ENCODE results near the gene GGPS1.
"Not testable (repeated sequence)": the region's sequence is repeated elsewhere in the genome, so short reads cannot be mapped to it uniquely, and the experiment has no call there.

The GGPS1 gene

DNA sequence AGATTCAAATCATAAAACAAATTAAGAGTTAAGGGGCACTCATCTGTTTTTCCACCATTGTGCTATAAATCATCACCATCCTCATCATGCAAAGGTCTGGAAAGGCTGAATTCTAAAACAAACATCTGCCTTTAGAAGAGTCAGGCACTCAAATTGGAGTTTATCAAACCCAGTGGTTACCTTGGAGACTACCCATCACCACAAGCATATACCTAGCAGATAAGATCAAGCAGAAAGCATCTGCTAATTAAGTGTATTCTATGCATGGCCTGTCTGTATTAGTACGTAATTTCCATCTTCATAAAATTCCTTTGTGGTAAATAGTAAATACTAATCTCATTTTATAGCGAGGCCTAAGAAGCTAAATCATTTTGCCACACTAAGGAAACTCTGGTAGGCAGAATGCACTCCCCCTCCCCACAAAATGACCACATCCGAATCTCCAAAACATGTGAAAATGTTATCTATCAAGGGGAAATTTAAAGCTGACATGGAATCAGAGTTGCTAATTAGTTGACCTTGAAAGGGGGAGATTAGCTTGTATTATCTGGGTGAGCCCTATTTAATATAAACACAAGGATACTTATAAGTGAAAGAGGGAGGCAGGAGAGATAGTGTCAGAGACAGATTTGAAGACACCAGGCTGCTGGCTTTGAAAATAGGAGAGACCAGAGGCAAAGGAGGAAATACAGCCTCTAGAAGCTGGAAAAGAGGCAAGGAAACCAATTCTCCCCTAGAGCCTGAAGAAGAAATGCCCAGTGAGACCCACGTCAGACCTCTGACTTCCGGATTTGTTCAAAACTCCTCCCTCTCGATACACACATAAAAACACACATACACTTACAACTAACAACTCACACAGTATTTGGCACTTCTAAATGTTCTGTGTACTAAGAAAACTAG lies 23.6 kb upstream of the GGPS1 start:
- DNase-seq (ENCODE audit: low read depth in 4 of 4, low spot score in 1 of 4): no peak

DNA sequence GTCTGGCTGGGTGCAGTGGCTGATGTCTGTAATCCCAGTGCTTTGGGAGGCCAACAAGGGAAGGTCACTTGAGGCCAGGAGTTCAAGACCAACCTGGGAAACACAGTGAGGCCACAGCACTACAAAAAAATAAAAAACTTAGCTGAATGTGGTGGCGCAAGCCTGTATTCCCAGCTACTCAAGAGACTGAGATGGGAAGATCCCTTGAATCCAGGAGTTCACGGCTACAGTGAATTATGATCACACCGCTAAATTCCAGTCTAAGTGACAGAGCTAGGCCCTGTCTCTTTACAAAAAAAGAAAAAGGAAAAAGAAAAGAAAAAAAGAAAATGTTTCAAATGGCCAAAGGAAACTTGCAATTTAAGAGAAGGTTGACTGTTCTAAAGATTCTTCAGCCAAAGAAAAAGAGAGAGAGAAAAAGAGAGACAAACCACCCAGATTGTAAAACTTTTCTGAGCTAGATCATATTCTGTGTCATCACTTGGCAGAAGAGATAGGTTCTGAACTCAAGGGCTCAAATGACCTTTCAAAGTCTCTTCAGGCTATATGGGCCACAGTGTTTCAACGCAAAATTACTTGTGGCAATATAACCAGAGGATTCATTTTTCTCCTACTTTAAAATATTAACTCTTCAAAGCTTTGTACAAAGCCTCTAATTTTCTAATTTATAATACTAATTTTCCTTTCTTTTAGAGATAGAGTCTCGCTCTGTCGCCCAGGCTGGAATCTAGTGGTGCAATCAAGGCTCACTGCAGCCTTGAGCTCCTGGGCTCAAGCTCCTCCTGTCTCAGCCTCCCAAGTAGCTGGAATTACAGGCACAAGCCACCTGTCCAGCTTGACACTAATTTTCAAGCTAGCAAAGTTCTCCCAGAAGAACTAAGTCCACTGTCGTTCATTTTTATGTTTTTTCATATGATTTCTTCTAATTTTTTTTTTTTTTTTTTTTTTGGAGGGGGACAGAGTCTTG lies 20.9 kb upstream of the GGPS1 start:
- no peak for DNase-seq (ENCODE audit: low read depth in 4 of 4, low spot score in 1 of 4)

DNA sequence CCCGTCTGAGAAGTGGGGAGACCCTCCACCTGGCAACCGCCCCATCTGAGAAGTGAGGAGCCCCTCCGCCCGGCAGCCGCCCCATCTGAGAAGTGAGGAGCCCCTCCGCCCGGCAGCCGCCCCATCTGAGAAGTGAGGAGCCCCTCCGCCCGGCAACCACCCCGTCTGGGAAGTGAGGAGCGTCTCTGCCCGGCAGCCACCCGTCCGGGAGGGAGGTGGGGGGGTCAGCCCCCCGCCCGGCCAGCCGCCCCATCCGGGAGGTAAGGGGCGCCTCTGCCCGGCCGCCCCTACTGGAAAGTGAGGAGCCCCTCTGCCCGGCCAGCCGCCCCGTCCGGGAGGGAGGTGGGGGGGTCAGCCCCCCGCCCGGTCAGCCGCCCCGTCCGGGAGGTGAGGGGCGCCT lies 19.2 kb upstream of the GGPS1 start:
- DNase-seq (ENCODE audit: low read depth in 4 of 4, low spot score in 1 of 4): not testable (repeated sequence)

DNA sequence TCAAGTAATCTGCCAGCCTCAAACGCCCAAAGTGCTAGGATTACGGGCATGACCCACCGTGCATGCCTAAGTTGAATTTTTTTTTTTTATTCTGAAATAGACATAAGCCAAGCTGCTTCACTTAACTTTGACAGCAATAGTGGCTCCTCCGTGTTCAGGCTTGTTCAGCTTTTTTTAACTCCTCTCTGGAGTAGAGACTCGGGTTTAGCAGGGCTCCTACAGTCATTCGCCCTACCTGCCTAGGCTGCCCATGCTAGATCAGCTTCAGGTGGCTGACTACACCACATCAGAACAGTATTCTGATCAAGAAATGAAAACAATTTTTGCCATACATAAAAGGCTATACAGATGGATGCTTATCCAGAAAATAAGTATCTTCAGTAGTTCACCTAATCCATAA lies 15.1 kb upstream of the GGPS1 start:
- no peak for DNase-seq (ENCODE audit: low read depth in 4 of 4, low spot score in 1 of 4)

DNA sequence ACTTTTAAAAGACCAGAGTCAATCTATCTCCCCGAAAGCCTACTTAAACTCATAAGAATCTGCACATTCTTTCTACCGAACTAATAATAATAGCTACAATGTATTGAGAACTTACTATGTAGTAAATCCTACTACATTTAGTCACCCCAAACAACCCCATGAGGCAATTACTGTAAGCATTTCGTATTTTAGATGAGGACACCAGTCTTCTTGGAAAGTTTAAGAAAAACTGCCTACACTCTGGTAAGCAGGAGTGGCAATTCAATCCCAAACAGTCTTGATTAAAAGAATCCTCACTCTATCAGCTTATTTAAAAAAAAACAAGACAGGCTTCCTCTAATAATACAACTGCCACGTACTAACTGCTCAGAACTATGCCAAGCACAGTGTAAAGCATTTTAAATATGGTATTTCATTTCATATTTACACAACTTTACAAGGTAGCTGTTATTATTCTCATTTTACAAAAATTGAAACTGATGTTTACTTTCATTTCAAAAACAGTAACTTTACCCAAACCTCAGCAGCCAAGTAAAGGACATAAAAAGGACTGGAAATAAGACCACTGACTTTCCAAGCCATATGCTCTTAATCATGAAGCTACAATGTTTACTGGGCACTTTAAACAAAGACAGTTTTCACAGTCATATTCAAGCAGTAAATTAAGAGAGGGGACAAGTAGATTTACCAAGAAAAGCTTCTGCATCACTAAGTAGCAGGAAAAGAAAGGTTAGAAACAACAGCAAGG lies 14.3 kb upstream of the GGPS1 start:
- DNase-seq (ENCODE audit: low read depth in 4 of 4, low spot score in 1 of 4): no peak

DNA sequence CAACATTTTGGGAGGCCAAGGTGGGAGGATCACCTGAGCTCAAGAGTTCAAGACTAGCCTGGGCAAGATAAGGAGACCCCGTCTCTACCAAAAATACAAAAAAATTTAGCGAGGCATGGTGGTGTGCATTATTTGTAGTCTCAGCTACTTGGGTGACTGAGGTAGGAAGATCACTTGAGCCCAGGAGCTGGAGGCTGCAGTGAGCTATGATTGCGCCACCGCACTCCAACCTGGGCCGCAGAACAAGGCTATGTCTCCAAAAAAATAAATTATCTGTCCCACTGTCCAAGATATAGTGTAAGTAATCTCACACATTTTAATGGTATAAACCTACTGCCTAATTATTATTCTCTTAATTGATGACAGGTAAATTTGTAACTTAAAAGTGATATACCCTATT lies 13.2 kb upstream of the GGPS1 start:
- no peak for DNase-seq (ENCODE audit: low read depth in 4 of 4, low spot score in 1 of 4)

DNA sequence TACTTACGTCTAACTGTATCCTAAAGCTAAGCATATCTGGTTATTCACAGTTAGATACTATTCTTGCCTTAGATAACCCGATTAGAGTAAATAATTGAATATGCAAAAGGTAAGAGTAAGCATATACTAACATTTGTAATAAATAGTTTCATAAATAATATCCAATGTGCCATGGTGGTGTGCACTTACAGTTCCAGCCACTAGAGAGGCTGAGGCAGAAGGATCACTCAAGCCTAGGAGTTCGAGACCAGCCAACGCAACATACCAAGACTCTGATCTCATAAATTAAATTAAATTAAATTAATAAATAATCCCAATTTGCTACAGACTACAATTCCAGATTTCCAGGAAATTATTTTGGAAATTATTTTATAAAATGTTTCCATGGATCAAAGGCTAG lies 12.6 kb upstream of the GGPS1 start:
- no peak for DNase-seq (ENCODE audit: low read depth in 4 of 4, low spot score in 1 of 4)

DNA sequence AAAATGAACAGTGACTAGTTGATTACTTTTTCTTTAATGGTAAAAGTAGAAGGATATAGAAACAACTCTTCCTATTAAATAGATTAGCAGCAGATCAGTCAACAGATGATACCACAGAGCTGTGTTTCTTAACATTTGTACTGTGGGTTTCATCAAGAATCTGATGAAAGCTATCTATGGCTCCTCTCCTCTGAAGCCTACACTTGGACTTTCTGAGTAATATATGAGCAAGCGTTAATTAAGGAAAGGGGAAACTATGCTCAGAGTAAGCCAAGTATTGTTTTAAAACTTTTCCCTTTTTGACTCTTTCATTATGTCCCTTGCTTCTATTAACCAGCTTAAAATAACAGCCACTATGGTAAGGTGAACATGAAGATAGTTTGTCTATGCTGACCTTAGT lies 11.2 kb upstream of the GGPS1 start:
- DNase-seq (ENCODE audit: low read depth in 4 of 4, low spot score in 1 of 4): no peak

DNA sequence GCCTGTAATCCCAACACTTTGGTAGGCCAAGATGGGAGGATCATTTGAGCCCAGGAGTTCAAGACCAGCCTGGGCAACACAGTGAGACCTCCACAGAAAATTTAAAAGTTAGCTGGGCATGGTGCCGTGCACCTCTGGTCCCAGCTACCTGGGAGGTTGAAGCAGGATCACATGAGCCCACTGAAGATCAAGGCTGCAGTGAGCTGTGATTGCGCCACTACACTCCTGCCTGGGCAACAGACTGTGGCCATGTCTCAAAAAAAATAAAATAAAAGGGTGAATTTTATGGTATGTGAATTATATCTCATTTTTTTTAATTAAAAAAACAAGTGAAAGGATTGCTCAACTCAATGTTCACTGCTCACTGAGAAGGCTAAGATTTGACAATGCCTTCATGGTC lies 9.1 kb upstream of the GGPS1 start:
- no peak for DNase-seq (ENCODE audit: low read depth in 4 of 4, low spot score in 1 of 4)

DNA sequence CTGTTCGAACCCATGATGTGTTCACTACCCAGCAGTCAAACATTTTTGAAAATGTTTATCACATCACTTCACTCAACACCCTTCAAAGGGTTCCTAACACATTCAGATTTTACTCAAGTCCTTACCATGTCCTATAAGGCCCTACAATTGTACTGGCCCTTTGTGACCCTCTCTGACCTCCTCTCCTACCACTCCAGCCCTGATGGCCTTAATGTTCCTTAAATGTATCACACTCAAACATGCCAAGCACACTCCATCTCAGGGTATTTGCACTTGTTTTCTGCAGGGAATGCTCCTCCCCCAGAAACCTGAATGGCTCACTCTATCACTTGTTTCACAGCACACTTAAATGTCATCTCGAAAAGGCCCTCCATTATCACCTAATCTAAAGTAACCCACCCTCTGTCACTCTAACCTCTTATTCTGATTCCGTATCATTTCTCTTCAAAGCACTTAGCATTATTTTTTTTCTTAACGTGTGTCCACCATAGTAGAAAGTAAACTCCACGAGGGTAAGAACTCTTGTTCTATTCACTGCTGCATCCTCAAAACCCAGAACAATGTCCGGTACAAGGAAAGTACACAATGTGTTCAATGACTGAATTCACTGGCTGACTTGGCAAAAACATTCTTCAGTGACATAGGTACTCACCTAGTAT lies 7.7 kb upstream of the GGPS1 start:
- no peak for DNase-seq (ENCODE audit: low read depth in 4 of 4, low spot score in 1 of 4)

DNA sequence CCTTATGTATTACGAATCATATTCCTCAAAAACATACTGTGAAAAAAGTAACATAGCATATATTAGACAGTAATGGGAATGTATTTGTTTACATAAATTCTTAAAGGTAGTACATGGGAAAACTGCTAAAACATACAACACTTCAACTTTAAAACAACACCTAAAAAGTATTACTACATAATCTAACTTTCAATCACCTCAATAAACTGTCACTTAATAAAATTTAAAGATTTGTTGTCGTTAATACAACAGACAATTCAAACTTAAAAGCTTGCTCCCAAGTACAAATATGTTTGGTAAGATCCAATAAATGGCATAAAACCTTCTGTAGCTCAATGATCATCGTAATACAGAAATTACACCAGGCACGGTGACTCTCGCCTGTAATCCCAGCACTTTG lies 4.1 kb upstream of the GGPS1 start:
- no peak for DNase-seq (ENCODE audit: low read depth in 4 of 4, low spot score in 1 of 4)

DNA sequence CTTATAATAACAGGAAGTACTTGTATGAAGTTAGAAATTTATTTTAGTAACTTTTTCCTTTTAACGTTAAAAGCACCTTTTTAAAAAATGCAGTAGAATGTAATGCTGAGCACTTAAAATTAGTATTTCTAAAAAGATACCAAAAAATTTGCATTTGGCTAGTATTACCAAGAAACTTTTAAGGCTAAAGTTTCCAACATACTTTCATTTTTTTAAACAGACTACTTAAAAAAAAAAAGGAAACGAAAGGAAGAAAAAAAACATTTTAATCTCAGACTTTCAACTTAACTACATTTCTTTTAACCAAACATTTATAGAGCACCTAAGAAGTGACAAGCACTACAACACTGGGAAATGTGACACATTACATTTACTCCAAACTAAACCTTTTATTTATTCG lies 3.2 kb upstream of the GGPS1 start:
- no peak for DNase-seq (ENCODE audit: low read depth in 4 of 4, low spot score in 1 of 4)

DNA sequence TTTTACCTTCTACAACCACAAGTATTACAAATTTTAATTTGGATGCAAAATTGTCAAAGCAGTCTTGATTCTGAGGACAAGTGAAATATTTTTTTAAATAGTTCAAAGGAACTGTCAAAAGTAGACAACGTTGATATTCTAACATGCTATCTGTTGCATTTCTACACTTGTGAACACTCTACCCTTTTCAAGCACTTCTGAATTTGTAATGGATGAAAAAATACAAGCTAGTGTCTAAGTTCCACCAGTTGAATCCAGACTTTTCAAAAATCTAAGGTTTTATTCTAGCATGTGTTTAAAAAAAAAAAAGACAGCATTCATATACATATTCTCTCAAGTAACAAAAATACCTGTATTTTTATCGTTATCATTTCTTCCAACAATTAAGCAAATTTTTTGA lies 2.5 kb upstream of the GGPS1 start:
- no peak for DNase-seq (ENCODE audit: low read depth in 4 of 4, low spot score in 1 of 4)

DNA sequence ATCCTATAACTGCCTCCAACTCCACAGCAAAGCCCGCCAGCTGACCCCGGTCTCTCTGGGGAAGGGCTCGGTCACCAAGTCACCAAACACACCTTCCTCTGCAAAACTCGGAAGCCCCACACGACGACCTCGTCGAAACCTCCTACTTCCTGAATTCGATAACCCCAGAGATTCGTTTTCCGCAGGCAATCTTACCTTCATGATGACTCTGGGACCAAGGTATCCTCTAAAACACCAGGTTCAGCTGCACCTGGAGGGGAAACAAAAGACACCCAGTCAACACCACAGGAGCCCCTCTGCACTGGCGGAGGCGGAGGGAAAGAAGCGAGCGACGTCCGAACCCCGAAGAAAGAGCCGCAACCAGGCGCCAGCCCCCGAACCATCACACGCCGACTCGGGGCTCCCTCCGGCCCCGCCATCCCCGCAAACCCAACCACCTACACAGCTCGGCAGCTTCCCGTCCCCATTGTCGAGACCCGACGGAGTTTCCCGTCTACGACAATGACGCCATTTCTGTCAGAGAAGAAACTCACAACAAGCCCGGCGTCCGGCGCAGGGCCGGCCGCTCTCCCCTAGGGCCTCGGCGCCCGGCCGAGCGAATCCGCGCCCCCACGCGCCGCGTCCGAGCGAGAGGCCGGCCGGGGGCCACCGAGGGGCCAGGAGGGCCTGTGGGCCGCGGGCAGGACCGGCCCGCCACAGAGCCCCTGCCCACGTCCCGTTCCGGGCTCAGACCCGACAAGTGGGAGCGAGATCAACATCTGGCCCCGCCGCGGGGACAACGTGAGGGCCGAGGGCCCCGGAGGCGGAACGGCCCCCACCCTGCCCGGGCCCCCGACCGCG lies 1.4 kb upstream of the GGPS1 start:
- peak; percentile 33 to 47 (median 36) for DNase-seq (ENCODE audit: low read depth in 4 of 4, low spot score in 1 of 4)

DNA sequence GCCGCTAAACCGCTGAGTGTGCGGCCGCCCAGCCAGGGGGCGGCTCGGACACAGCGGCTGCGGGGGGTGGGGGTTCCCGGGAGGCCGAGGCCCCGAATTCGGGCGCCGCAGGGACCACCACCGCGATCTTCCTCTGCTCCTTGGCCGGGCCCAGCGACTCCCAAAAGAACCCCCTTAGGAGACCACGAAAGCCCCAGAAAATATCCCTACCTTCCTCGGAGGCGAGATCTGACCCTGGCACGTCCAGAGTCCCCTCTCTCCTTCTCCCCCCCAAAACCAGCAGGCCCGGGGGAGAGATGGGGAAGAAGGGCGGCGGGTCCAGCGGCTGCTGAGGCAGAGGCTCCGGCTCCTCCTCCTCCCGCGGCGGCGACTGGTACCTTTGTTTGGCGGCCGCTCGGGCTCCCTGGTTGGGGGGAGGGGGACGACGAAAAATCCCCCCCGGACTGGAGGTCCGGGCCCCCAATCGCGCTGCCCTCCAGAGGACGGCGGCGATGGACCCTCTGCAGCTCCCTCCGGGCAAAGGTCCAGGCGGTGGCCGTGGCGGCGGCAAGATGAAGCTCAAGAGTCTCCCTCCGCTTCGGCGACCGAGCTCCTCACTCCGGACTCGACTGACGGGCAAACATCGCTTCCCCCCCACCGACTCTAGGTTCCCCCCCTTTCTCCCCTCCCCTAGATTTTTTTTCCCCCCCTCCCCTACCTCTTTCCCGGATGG lies 655 bp upstream of the GGPS1 start, which contains the start of gene ARID4B:
Gene ARID4B (minus strand): TSS at position 621 of the 712 bp plus-strand sequence. CDS start 1,260 bp downstream, outside the sequence.
- DNase-seq (ENCODE audit: low read depth in 4 of 4, low spot score in 1 of 4): peak in 2 of 4 experiments; percentile 33 to 39

DNA sequence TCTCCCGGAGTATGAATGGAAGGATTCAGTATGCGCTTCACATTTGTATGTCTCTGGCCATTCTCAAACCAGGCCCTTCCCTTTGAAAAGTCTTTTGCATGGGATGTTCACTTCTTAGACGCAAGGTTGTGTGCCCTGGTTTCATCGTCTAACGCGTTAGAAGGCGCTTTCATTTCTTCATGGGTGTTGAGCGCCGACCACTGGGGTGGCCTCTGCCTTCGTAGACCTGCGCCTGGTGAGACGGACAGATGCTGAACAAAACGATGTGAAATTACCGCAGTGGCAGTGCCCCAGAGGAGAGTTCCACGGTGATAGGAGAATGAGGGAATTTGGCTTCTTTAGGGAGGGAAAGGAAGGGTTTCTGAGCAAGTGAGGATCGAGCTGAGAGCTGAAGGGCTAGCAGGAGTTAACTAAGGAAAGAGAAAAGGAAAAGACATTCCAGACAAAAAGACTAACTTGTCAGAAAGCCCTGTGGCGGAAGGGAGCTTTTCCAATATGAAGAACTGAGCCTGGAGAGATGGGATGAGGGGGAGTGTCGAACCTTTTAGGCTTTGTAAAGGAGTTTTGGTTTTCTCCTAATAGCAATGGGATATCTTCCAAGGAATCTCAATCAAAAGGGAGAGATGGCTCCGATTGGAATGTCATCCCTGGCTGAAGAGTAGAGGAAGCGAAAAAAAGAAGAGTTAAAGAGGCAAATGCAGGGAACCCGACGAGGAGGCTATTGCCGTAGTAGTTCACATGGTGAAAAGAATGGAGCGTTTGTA lies 951 bp downstream of the GGPS1 start:
- peak in 2 of 4 experiments; percentile 9 to 13 for DNase-seq (ENCODE audit: low read depth in 4 of 4, low spot score in 1 of 4)

DNA sequence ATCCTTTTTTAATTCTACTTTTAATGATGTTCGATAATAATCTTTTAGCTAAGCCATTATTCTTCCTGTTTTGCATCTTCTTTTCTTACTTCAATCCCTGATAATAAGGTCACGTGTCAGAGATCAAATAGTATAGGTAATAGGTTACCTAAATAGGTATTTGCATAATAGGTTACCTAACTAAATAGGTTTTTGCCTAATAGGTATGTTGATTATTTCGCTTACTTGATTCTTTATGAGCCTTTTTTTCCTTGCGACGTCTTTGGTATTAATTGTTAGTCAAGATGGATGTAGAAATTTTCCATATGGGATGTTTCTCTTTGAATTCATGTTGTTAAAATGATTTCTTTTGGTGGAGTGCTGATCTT lies 2.5 kb downstream of the GGPS1 start:
- no peak for DNase-seq (ENCODE audit: low read depth in 4 of 4, low spot score in 1 of 4)

DNA sequence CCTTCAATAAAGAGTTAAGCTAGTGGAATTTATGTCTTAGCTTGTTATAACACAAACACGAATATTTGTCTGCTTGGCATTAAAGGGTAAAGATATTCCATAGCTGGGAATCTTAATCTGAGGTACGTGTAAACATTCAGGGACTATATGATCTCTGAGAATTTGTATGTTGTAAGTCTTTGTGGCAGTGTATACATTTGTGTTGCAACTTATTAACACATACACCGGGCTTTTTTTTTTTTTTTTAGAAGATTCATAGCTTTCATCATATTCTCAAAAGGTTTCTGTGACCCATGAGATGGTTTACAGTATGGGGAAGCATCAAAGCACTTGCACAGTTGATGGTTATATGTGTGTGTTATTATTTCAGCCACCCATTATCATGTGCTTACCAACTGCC lies 3.0 kb downstream of the GGPS1 start:
- DNase-seq (ENCODE audit: low read depth in 4 of 4, low spot score in 1 of 4): no peak
